COR-L47 (cell line): Measurements from ENCODE around the gene POLH.

Source experiments
- DNase-seq: peaks from one replicate; lab custom pipeline; 2025; lab: John Stamatoyannopoulos, UW

The POLH gene

GRCh38 chr6:43606019-43606418, 30.0 kb downstream of the POLH start:
- DNase-seq = no peak

GRCh38 chr6:43608310-43608763, 32.4 kb downstream of the POLH start:
- DNase-seq = peak; percentile 65

GRCh38 chr6:43608807-43609206, 32.8 kb downstream of the POLH start:
- no peak for DNase-seq

GRCh38 chr6:43609402-43609801, 33.4 kb downstream of the POLH start:
- no peak for DNase-seq

- no peak for DNase-seq
Observed at GRCh38 chr6:43610431-43610830, 34.4 kb downstream of the POLH start.

GRCh38 chr6:43613721-43614395, 37.9 kb downstream of the POLH start:
- no peak for DNase-seq

- DNase-seq = no peak
Observed at GRCh38 chr6:43614396-43614730, 38.4 kb downstream of the POLH start.

GRCh38 chr6:43616725-43617472, 40.9 kb downstream of the POLH start:
- no peak for DNase-seq

- DNase-seq = no peak
Observed at GRCh38 chr6:43621078-43621835, 45.3 kb downstream of the POLH start.

GRCh38 chr6:43621836-43622180, 45.8 kb downstream of the POLH start:
- DNase-seq = no peak

- no peak for DNase-seq
Observed at GRCh38 chr6:43622541-43622940, 46.6 kb downstream of the POLH start.

- no peak for DNase-seq
Observed at GRCh38 chr6:43623880-43624785, 48.1 kb downstream of the POLH start.

GRCh38 chr6:43624786-43625288, 48.9 kb downstream of the POLH start:
- no peak for DNase-seq

GRCh38 chr6:43625393-43625992, 49.5 kb downstream of the POLH start:
- DNase-seq = no peak

- peak; percentile 60 for DNase-seq
Observed at GRCh38 chr6:43627008-43627825, 51.2 kb downstream of the POLH start.

GRCh38 chr6:43628393-43629103, 52.6 kb downstream of the POLH start:
- DNase-seq = peak; percentile 32

- DNase-seq = peak; percentile 99
Observed at GRCh38 chr6:43629104-43629504, 53.1 kb downstream of the POLH start, which contains the start of gene GTPBP2. Gene GTPBP2 (minus strand): TSS chr6:43629264. CDS start chr6:43629162, 102 bp downstream.

GRCh38 chr6:43629505-43630300, 53.7 kb downstream of the POLH start:
- DNase-seq = peak; percentile 95
